Heart right ventricle (tissue), 16 donors: ENCODE results near the gene SERPINH1. TPM values are rescaled to one million over a fixed set of nuclear protein-coding genes. Genes with fewer than 3 reads are reported as not detected.
A peak's percentile ranks its signal among the peaks of the same experiment; 100 is the strongest.

ENCODE experiments used
- ATAC-seq, 8 donors: fragments of 200-7000 bp; cut with Tn5 transposase; one replicate each; pipeline ENCODE4 v1.9.1; 2020; ENCODE audit warnings: mild to moderate bottlenecking in 8 of 8, moderate library complexity in 8 of 8, moderate number of reproducible peaks in 1 of 8
- DNase-seq, 2 donors: peaks; one replicate each; pipeline ENCODE4 v3.0.0-alpha.2; 2020
- H3K27ac ChIP-seq, 10 donors: fragments of 200-600 bp; sonication (generic) in 2 of 10; one replicate each; pipeline versions ENCODE4 v1.5.0 to v1.8.0; 2020 to 2022; ENCODE audit warnings: mild to moderate bottlenecking in 3 of 10
- H3K27me3 ChIP-seq, 7 donors: fragments of 200-600 bp; one replicate each; pipeline ENCODE4 v1.8.0; 2021 to 2022; ENCODE audit warnings: mild to moderate bottlenecking in 2 of 7
- H3K36me3 ChIP-seq, 9 donors: fragments of 200-600 bp; sonication (generic) in 1 of 9; one replicate each; pipeline versions ENCODE4 v1.5.0 to v1.8.0; 2020 to 2022; ENCODE audit warnings: mild to moderate bottlenecking in 2 of 9
- H3K4me1 ChIP-seq, 9 donors: fragments of 200-600 bp; sonication (generic) in 1 of 9; one replicate each; pipeline versions ENCODE4 v1.5.0 to v1.8.0; 2020 to 2022; ENCODE audit warnings: mild to moderate bottlenecking in 4 of 9
- H3K4me3 ChIP-seq, 10 donors: fragments of 200-600 bp; sonication (generic) in 2 of 10; one replicate each; pipeline versions ENCODE4 v1.5.0 to v1.8.0; 2020 to 2022; ENCODE audit warnings: mild to moderate bottlenecking in 7 of 10, moderate library complexity in 2 of 10
- H3K9me3 ChIP-seq, 11 donors: fragments of 200-600 bp in 10 of 11; sonication (generic) in 2 of 11; one replicate each; pipeline versions ENCODE4 v1.5.0 to v1.8.0; 2013 to 2022; ENCODE audit warnings: mild to moderate bottlenecking in 2 of 11, control low read depth in 1 of 11, moderate library complexity in 1 of 11
- CTCF ChIP-seq, 9 donors: fragments of 200-600 bp; sonication (generic) in 2 of 9; IDR thresholded peaks; one replicate each; pipeline versions ENCODE4 v1.5.0 to v1.8.0; 2021 to 2022; ENCODE audit warnings: antibody characterized with exemption in 9 of 9, mild to moderate bottlenecking in 5 of 9, moderate library complexity in 1 of 9
- WGBS, 2 donors: extraction: QIAGEN DNeasy Blood & Tissue Kit; methylation state at CpG; one replicate each; pipeline ENCODE4 v1.1.7; 2013; ENCODE audit warnings: inconsistent platforms in 1 of 2; 5-methylcytosine and 5-hydroxymethylcytosine counted together
- intact Hi-C, 10 donors: fragments of 100-400 bp; cut with DNase I; formaldehyde crosslinking; loops; one replicate each; pipeline versions ENCODE4 v1.11.1 to v1.14.2; 2022
- polyA plus RNA-seq, 2 donors: library from polyadenylated mRNA; stranded (reverse); fragments of 200-250 nt; gene quantifications; one replicate each; pipeline ENCODE4 v1.2.3, GENCODE V29; 2013
- total RNA-seq, 10 donors: library from RNA; stranded (reverse); fragmentation: NEBNext Ultra II Directional in 3 of 10; extraction: Animal tissue kit (Norgen Biotek cat#: 25700) in 3 of 10; gene quantifications; one replicate each; pipeline versions ENCODE4 v1.2.1 to v1.2.4, GENCODE V29; 2021 to 2023
- donor health status: Arrhythmogenic right ventricular cardiomyopathy.
- donor health status: ischemic (EF 13 %, LVEDD 7.1; RV severe dilation, severe dysfunction).
- donor health status: healthy with polysubstance abuse.
- donor health status: DM: no; HTN: yes; CAD: no.
- donor health status: DM: no; HTN: no; CAD: no.
- donor health status: ischemic (EF 25% LVEDD 6.9; RV normal size, moderate dysfunction).
- donor health status: ischemic (EF 25% LVEDD 5.7; RV mildly dilated, moderate dysfunction).
- donor health status: healthy.
- donor health status: DM: yes; HTN: yes; CAD: no.
- donor health status: Ischemic cardiomyopathy.
- donor health status: ischemic (EF 35%, LVEDD 5.7; RV mildly dilated, moderate dysfunction).
- donor health status: nonischemic (EF 11% LVEDD 7.7; RV severe dilation, severe dysfunction).
- donor health status: DM: yes; HTN: yes; CAD: no.
- donor health status: PGD.
- donor health status: ischemic (EF 29% LVEDD 5.4; RV normal size, mild dysfunction).
- donor health status: nonischemic (EF 23%, LVEDD 6.1; RV moderate dilation, normal function).

Gene SERPINH1
- total and polyA plus RNA-seq, 12 donors = 31.8 to 218 (median 53.2) TPM

GRCh38 chr11:75611823-75612222 lies 49.8 kb downstream of the SERPINH1 start:
- Histone ChIP-seq H3K4me1 (peaks cover 0 to 10% (median 0%) of the 10 kb centered on the region in 9 donors), H3K4me3 (no peak overlapping the region), H3K27ac (no peak overlapping the region), H3K9me3 (no peaks in the 10 kb centered on the region), H3K27me3 (no peaks in the 10 kb centered on the region), H3K36me3 (no peaks in the 10 kb centered on the region)
- DNase-seq = peak in 1 of 2 donors; percentile 18
- intact Hi-C loops = no loop called here
- ATAC-seq = peak in 2 of 8 donors; percentile 23 to 39
- no peak for TF ChIP-seq CTCF (IDR thresholded peaks at IDR 0.05)
- WGBS, 2 donors = 68 to 71% methylated on average over 3 of the region's 3 CpGs

GRCh38 chr11:75615751-75616150 lies 53.7 kb downstream of the SERPINH1 start:
- Histone ChIP-seq H3K9me3 (peaks cover 0 to 17% (median 0%) of the 10 kb centered on the region in 11 donors), H3K27ac (no peak overlapping the region), H3K27me3 (no peaks in the 10 kb centered on the region), H3K36me3 (no peaks in the 10 kb centered on the region), H3K4me1 (peaks cover 0 to 10% (median 0%) of the 10 kb centered on the region in 9 donors), H3K4me3 (no peak overlapping the region)
- no peak for TF ChIP-seq CTCF (IDR thresholded peaks at IDR 0.05)
- ATAC-seq (no peak), DNase-seq (no peak)
- WGBS, 2 donors = 53 to 63% methylated on average over 7 of the region's 7 CpGs
- intact Hi-C loops = no loop called here

GRCh38 chr11:75616281-75616680 lies 54.2 kb downstream of the SERPINH1 start:
- ATAC-seq = no peak
- 78 to 79% methylated on average over 5 of the region's 5 CpGs for WGBS, 2 donors
- intact Hi-C loops = no loop called here

More at GRCh38 chr11:75616281-75616680, 54.2 kb downstream of the SERPINH1 start:
- Histone ChIP-seq H3K4me1 (peaks cover 0 to 10% (median 0%) of the 10 kb centered on the region in 9 donors), H3K27me3 (no peaks in the 10 kb centered on the region), H3K36me3 (no peaks in the 10 kb centered on the region), H3K4me3 (no peak overlapping the region), H3K27ac (no peak overlapping the region), H3K9me3 (peaks cover 0 to 17% (median 0%) of the 10 kb centered on the region in 11 donors)
- no peak for TF ChIP-seq CTCF (IDR thresholded peaks at IDR 0.05)
- no peak for DNase-seq

Other genes with a start within 250 kb of the SERPINH1 start
- 10 to 100 TPM; 14.4 to 33.9 (median 21.7) TPM for gene ARRB1, start 210.6 kb upstream of the SERPINH1 start, total RNA-seq
- 1 to 10 TPM; 8.1 to 8.9 TPM for gene ARRB1, start 210.6 kb upstream of the SERPINH1 start, polyA plus RNA-seq
- gene RPS3, start 162.7 kb upstream of the SERPINH1 start, total RNA-seq = 1,000 to 10,000 TPM in 2 of 10 donors, 100 to 1,000 TPM in 8; 803 to 1,301 (median 939) TPM
- 1,000 to 10,000 TPM in 1 of 2 donors, 100 to 1,000 TPM in 1; 698 to 1,945 TPM for gene RPS3, start 162.7 kb upstream of the SERPINH1 start, polyA plus RNA-seq
- under 1 TPM in 8 of 10 donors, not detected in 2; 0.20 to 0.81 (median 0.37) TPM for gene KLHL35, start 129.1 kb upstream of the SERPINH1 start, total RNA-seq
- under 1 TPM; 0.29 to 0.64 TPM for gene KLHL35, start 129.1 kb upstream of the SERPINH1 start, polyA plus RNA-seq
- gene GDPD5, start 36.3 kb upstream of the SERPINH1 start, total RNA-seq = 1 to 10 TPM; 3.3 to 8.0 (median 4.1) TPM
- gene GDPD5, start 36.3 kb upstream of the SERPINH1 start, polyA plus RNA-seq = 10 to 100 TPM in 1 of 2 donors, 1 to 10 TPM in 1; 3.6 to 10.3 TPM
- gene MAP6, start 106.8 kb downstream of the SERPINH1 start, total RNA-seq = 1 to 10 TPM; 1.9 to 9.1 (median 6.1) TPM
- 1 to 10 TPM; 1.2 to 1.7 TPM for gene MAP6, start 106.8 kb downstream of the SERPINH1 start, polyA plus RNA-seq
- under 1 TPM in 4 of 10 donors, not detected in 6; 0.13 to 0.35 (median 0.20) TPM for gene MOGAT2, start 155.6 kb downstream of the SERPINH1 start, total RNA-seq
- gene MOGAT2, start 155.6 kb downstream of the SERPINH1 start, polyA plus RNA-seq = not detected
- 10 to 100 TPM in 5 of 10 donors, 1 to 10 TPM in 5; 6.2 to 24.4 (median 10.3) TPM for gene DGAT2, start 206.5 kb downstream of the SERPINH1 start, total RNA-seq
- gene DGAT2, start 206.5 kb downstream of the SERPINH1 start, polyA plus RNA-seq = 10 to 100 TPM in 1 of 2 donors, 1 to 10 TPM in 1; 9.2 to 17.2 TPM